Fibroblast of mammary gland (primary cell): ENCODE data around the gene PCYT2.

Experiments
- DNase-seq: peaks from one replicate; pipeline ENCODE4 v3.0.0-alpha.2; 2010; ENCODE audit warnings: low read depth
- H3K4me3 ChIP-seq: 2 replicates; pipeline ENCODE4 v1.5.1; 2011; ENCODE audit warnings: low read depth, mild to moderate bottlenecking, low read length, moderate library complexity; ENCODE audit not compliant: control insufficient read depth
- CTCF ChIP-seq: conservative IDR thresholded peaks from 2 replicates; pipeline ENCODE4 v1.5.1; 2011; ENCODE audit warnings: low read depth, low read length, inconsistent platforms; ENCODE audit not compliant: control insufficient read depth, insufficient read depth

Gene PCYT2

GRCh38 chr17:81888105-81888987 lies 22.9 kb downstream of the PCYT2 start:
- DNase-seq, result no peak
- no peak overlapping the region for H3K4me3 ChIP-seq
- no peak for TF ChIP-seq CTCF

DNA sequence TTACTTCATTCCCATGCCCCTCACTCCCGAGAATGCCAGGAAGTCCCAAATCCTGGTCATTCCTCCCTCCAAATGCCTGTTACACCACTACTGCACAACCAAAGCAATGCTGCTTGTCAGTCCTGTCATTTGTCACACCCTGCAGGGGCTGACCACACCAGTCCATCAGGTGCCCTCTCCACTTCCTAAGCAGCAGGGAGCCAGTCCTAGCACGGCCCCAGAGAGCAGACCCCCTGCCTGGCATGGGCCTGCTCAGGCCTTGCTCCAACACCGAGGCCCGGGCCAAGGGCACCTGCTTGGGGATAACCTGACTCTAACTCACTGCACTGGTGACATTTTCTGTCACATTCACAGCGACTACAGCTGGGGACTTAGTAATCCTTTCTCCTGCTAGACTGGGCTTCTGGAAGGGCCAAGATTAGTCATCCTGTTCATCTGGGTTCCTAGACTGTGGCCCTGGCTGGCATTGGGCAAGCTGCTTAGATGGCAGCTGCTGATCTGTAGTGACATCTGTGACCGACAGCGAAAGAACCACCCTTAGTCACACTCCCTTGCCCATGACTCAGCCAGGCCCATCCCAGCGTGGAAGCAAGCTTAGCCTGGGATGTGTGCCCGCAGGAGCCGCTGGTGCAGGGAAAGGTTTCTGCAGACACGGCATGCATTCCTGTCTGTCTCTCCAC lies 25.2 kb downstream of the PCYT2 start:
- no peak for TF ChIP-seq CTCF
- DNase-seq, result peak; percentile 56

DNA sequence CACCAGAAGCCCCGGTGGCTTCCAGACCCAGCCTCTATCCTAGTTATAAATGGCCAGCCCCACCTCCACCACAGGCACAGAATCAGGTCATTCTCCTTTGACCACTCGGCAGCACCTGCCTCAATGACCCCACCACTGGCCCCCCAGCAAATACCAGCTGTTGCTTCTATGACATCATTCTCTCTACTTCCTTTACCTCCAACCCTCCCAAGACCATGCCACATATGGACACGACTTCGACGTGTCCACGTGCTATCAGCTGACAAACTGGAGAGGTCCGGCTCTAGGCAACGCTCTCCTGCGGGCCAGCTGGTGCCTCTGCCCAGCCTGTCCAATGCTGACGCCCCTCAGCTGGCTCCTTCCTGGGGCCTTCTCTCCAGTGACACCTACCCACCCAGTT lies 25.7 kb downstream of the PCYT2 start:
- no peak for DNase-seq
- no peak overlapping the region for H3K4me3 ChIP-seq
- no peak for TF ChIP-seq CTCF

More for the DNA sequence above, 25.2 kb downstream of the PCYT2 start:
- H3K4me3 ChIP-seq, result no peak overlapping the region

- TF ChIP-seq CTCF, result no peak
- H3K4me3 ChIP-seq, result no peak overlapping the region
- no peak for DNase-seq
Observed at GRCh38 chr17:81884968-81885367, 26.2 kb downstream of the PCYT2 start.

DNA sequence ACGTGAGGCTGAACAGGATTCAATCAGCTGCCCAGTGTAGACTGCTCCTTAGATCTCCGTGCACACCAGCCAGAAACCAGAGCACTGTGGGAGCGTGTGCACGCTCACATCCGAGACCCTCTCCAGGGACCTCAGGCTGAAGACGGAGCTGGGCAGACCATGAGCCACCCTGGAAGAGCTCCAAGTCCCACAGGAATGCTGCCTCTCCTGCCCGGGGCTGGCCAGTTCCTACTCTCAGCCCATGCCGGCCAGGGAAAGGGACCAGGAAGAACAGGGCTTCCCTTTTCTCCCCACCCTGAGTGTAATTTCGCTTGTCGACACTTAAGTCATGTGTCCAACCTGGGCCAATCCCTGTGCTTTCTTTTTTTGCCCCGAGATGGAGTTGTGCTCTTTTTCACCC lies 26.7 kb downstream of the PCYT2 start:
- no peak for TF ChIP-seq CTCF
- no peak for DNase-seq
- no peak overlapping the region for H3K4me3 ChIP-seq

GRCh38 chr17:81879121-81879520 lies 32.1 kb downstream of the PCYT2 start:
- no peak for DNase-seq
- H3K4me3 ChIP-seq, result no peak overlapping the region
- TF ChIP-seq CTCF, result no peak
